ENCODE measurements around the gene FBXO44.

GRCh38 chr1:11626551-11626950 lies 28.1 kb upstream of the FBXO44 start:
- no peak for TF ChIP-seq REST (IDR thresholded peaks at IDR 0.05; ENCODE audit: borderline replicate concordance)
- TF ChIP-seq, protein P1, sequence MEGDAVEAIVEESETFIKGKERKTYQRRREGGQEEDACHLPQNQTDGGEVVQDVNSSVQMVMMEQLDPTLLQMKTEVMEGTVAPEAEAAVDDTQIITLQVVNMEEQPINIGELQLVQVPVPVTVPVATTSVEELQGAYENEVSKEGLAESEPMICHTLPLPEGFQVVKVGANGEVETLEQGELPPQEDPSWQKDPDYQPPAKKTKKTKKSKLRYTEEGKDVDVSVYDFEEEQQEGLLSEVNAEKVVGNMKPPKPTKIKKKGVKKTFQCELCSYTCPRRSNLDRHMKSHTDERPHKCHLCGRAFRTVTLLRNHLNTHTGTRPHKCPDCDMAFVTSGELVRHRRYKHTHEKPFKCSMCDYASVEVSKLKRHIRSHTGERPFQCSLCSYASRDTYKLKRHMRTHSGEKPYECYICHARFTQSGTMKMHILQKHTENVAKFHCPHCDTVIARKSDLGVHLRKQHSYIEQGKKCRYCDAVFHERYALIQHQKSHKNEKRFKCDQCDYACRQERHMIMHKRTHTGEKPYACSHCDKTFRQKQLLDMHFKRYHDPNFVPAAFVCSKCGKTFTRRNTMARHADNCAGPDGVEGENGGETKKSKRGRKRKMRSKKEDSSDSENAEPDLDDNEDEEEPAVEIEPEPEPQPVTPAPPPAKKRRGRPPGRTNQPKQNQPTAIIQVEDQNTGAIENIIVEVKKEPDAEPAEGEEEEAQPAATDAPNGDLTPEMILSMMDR (IDR thresholded peaks at IDR 0.05; ENCODE audit: poor library complexity, severe bottlenecking) = no peak
- no peak for TF ChIP-seq POLR2AphosphoS5 (IDR thresholded peaks at IDR 0.05)
- no peak for TF ChIP-seq EZH2 (IDR thresholded peaks at IDR 0.05; ENCODE audit: borderline replicate concordance, insufficient read depth, low read length, poor library complexity, severe bottlenecking)
- no peak for TF ChIP-seq RAD21 (conservative IDR thresholded peaks at IDR 0.05)
- TF ChIP-seq SMC3 (conservative IDR thresholded peaks at IDR 0.05; ENCODE audit: poor library complexity) = no peak
- no peak for TF ChIP-seq EP300 (conservative IDR thresholded peaks at IDR 0.05; ENCODE audit: poor library complexity, severe bottlenecking)
